ENCODE results near the gene WASF3. TPM values are rescaled to one million over a fixed set of nuclear protein-coding genes. Genes with fewer than 3 reads are reported as not detected.
"Not testable (repeated sequence)": the region's sequence is repeated elsewhere in the genome, so short reads cannot be mapped to it uniquely, and the experiment has no call there.

Gene WASF3
- polyA plus RNA-seq, 3 donors from 2014 or later = 0.12 TPM; not detected in 2

- not testable (repeated sequence) for H3K4me1 Mint-ChIP-seq
These were observed 78.6 kb downstream of the WASF3 start for GRCh38 chr13:26636073-26636472.

GRCh38 chr13:26646603-26647002 is 89.1 kb downstream of the WASF3 start:
- no peaks in the 10 kb centered on the region for H3K36me3 Mint-ChIP-seq
- H3K9me3 Mint-ChIP-seq = peaks cover 0 to 11% (median 6%) of the 10 kb centered on the region in 6 donors
- DNase-seq = no peak
- H3K27me3 Mint-ChIP-seq (ENCODE audit: low read depth in 3 of 3) = peaks cover 5 to 21% (median 8%) of the 10 kb centered on the region in 3 donors
- H3K4me3 Mint-ChIP-seq = no peak overlapping the region
- H3K4me1 Mint-ChIP-seq = no peaks in the 10 kb centered on the region
- H3K27ac Mint-ChIP-seq = no peak overlapping the region

More at GRCh38 chr13:26636073-26636472, 78.6 kb downstream of the WASF3 start:
- H3K4me3 Mint-ChIP-seq, H3K36me3 Mint-ChIP-seq, DNase-seq, H3K27ac Mint-ChIP-seq, H3K9me3 Mint-ChIP-seq: not testable (repeated sequence)
- H3K27me3 Mint-ChIP-seq (ENCODE audit: low read depth in 3 of 3) = peaks cover 3 to 12% (median 4%) of the 10 kb centered on the region in 3 donors

GRCh38 chr13:26651234-26651633 is 93.8 kb downstream of the WASF3 start:
- Mint-ChIP-seq H3K36me3 (no peaks in the 10 kb centered on the region), H3K27ac (no peak overlapping the region), H3K4me1 (no peaks in the 10 kb centered on the region), H3K4me3 (no peak overlapping the region), H3K27me3 (ENCODE audit: low read depth in 3 of 3) (peaks cover 5 to 12% (median 6%) of the 10 kb centered on the region in 3 donors), H3K9me3 (peaks cover 0 to 11% (median 6%) of the 10 kb centered on the region in 6 donors)
- DNase-seq = no peak

GRCh38 chr13:26653310-26653709 is 95.8 kb downstream of the WASF3 start:
- Mint-ChIP-seq H3K27me3 (ENCODE audit: low read depth in 3 of 3) (peaks cover 0 to 10% (median 4%) of the 10 kb centered on the region in 3 donors), H3K27ac (no peak overlapping the region), H3K36me3 (no peaks in the 10 kb centered on the region), H3K4me3 (no peak overlapping the region), H3K9me3 (peaks cover 0 to 11% (median 6%) of the 10 kb centered on the region in 6 donors), H3K4me1 (no peaks in the 10 kb centered on the region)
- no peak for DNase-seq

GRCh38 chr13:26653842-26654241 is 96.4 kb downstream of the WASF3 start:
- H3K27ac Mint-ChIP-seq = no peak overlapping the region
- no peak for DNase-seq
- H3K4me1 Mint-ChIP-seq = no peaks in the 10 kb centered on the region
- H3K4me3 Mint-ChIP-seq = no peak overlapping the region
- H3K27me3 Mint-ChIP-seq (ENCODE audit: low read depth in 3 of 3) = peaks cover 0 to 10% (median 4%) of the 10 kb centered on the region in 3 donors
- H3K9me3 Mint-ChIP-seq = peaks cover 0 to 11% (median 6%) of the 10 kb centered on the region in 6 donors
- no peaks in the 10 kb centered on the region for H3K36me3 Mint-ChIP-seq

GRCh38 chr13:26656919-26657318 is 99.4 kb downstream of the WASF3 start:
- Mint-ChIP-seq H3K36me3 (no peaks in the 10 kb centered on the region), H3K4me3 (no peak overlapping the region), H3K27me3 (ENCODE audit: low read depth in 3 of 3) (peaks cover 0 to 2% (median 0%) of the 10 kb centered on the region in 3 donors), H3K9me3 (no peaks in the 10 kb centered on the region), H3K27ac (no peak overlapping the region), H3K4me1 (no peaks in the 10 kb centered on the region)
- DNase-seq = no peak

- no peak overlapping the region for H3K4me3 Mint-ChIP-seq
- no peaks in the 10 kb centered on the region for H3K9me3 Mint-ChIP-seq
- H3K4me1 Mint-ChIP-seq = no peaks in the 10 kb centered on the region
- peaks cover 0 to 5% (median 0%) of the 10 kb centered on the region in 3 donors for H3K27me3 Mint-ChIP-seq (ENCODE audit: low read depth in 3 of 3)
- DNase-seq = no peak
- H3K27ac Mint-ChIP-seq = no peak overlapping the region
- no peaks in the 10 kb centered on the region for H3K36me3 Mint-ChIP-seq
These were observed 101.2 kb downstream of the WASF3 start for GRCh38 chr13:26658448-26659385.

GRCh38 chr13:26660185-26660584 is 102.7 kb downstream of the WASF3 start:
- H3K27me3 Mint-ChIP-seq (ENCODE audit: low read depth in 3 of 3) = peaks cover 0 to 5% (median 0%) of the 10 kb centered on the region in 3 donors
- no peaks in the 10 kb centered on the region for H3K36me3 Mint-ChIP-seq
- no peak overlapping the region for H3K4me3 Mint-ChIP-seq
- DNase-seq = no peak
- no peaks in the 10 kb centered on the region for H3K9me3 Mint-ChIP-seq
- H3K4me1 Mint-ChIP-seq = no peaks in the 10 kb centered on the region
- H3K27ac Mint-ChIP-seq = no peak overlapping the region

- Mint-ChIP-seq H3K36me3 (no peaks in the 10 kb centered on the region), H3K27ac (no peak overlapping the region), H3K9me3 (no peaks in the 10 kb centered on the region), H3K4me3 (no peak overlapping the region), H3K4me1 (no peaks in the 10 kb centered on the region), H3K27me3 (ENCODE audit: low read depth in 3 of 3) (peaks cover 0 to 5% (median 0%) of the 10 kb centered on the region in 3 donors)
- no peak for DNase-seq
These were observed 103.3 kb downstream of the WASF3 start for GRCh38 chr13:26660766-26661165.

- H3K36me3 Mint-ChIP-seq = no peaks in the 10 kb centered on the region
- no peak for DNase-seq
- no peaks in the 10 kb centered on the region for H3K4me1 Mint-ChIP-seq
- no peak overlapping the region for H3K27ac Mint-ChIP-seq
- no peak overlapping the region for H3K4me3 Mint-ChIP-seq
- peaks cover 0 to 5% (median 3%) of the 10 kb centered on the region in 3 donors for H3K27me3 Mint-ChIP-seq (ENCODE audit: low read depth in 3 of 3)
- no peaks in the 10 kb centered on the region for H3K9me3 Mint-ChIP-seq
These were observed 106.3 kb downstream of the WASF3 start for GRCh38 chr13:26663791-26664190.

- H3K27ac Mint-ChIP-seq = no peak overlapping the region
- H3K27me3 Mint-ChIP-seq (ENCODE audit: low read depth in 3 of 3) = peaks cover 0 to 5% (median 3%) of the 10 kb centered on the region in 3 donors
- no peak overlapping the region for H3K4me3 Mint-ChIP-seq
- no peaks in the 10 kb centered on the region for H3K4me1 Mint-ChIP-seq
- H3K36me3 Mint-ChIP-seq = no peaks in the 10 kb centered on the region
- H3K9me3 Mint-ChIP-seq = no peaks in the 10 kb centered on the region
- DNase-seq = no peak
These were observed 106.8 kb downstream of the WASF3 start for GRCh38 chr13:26664286-26664685.

GRCh38 chr13:26664876-26665275 is 107.4 kb downstream of the WASF3 start:
- no peaks in the 10 kb centered on the region for H3K4me1 Mint-ChIP-seq

GRCh38 chr13:26668357-26669146 is 111.1 kb downstream of the WASF3 start:
- DNase-seq = no peak
- H3K36me3 Mint-ChIP-seq = no peaks in the 10 kb centered on the region
- peaks cover 0 to 2% (median 0%) of the 10 kb centered on the region in 6 donors for H3K9me3 Mint-ChIP-seq
- peaks cover 4 to 6% (median 5%) of the 10 kb centered on the region in 3 donors for H3K27me3 Mint-ChIP-seq (ENCODE audit: low read depth in 3 of 3)
- H3K27ac Mint-ChIP-seq = no peak overlapping the region
- no peak overlapping the region for H3K4me3 Mint-ChIP-seq
- H3K4me1 Mint-ChIP-seq = no peaks in the 10 kb centered on the region

More at GRCh38 chr13:26664876-26665275, 107.4 kb downstream of the WASF3 start:
- H3K4me3 Mint-ChIP-seq = no peak overlapping the region
- H3K9me3 Mint-ChIP-seq = peaks cover 0 to 2% (median 0%) of the 10 kb centered on the region in 6 donors
- no peak for DNase-seq
- H3K27ac Mint-ChIP-seq = no peak overlapping the region
- peaks cover 0 to 8% (median 6%) of the 10 kb centered on the region in 3 donors for H3K27me3 Mint-ChIP-seq (ENCODE audit: low read depth in 3 of 3)
- H3K36me3 Mint-ChIP-seq = no peaks in the 10 kb centered on the region

- Mint-ChIP-seq H3K9me3 (peaks cover 0 to 2% (median 0%) of the 10 kb centered on the region in 6 donors), H3K4me1 (no peaks in the 10 kb centered on the region), H3K4me3 (no peak overlapping the region), H3K27me3 (ENCODE audit: low read depth in 3 of 3) (peaks cover 5 to 10% (median 9%) of the 10 kb centered on the region in 3 donors), H3K27ac (no peak overlapping the region), H3K36me3 (no peaks in the 10 kb centered on the region)
- no peak for DNase-seq
These were observed 116.4 kb downstream of the WASF3 start for GRCh38 chr13:26673890-26674289.

Measured in immature natural killer cell (primary cell).